IPS DF 4.7 (cell line): ENCODE measurements around the gene UBE2M.
"Not testable (repeated sequence)": the region's sequence is repeated elsewhere in the genome, so short reads cannot be mapped to it uniquely, and the experiment has no call there.

Source experiments
- DNase-seq: peaks from one replicate; pipeline ENCODE4 v3.0.0-alpha.2; 2013; ENCODE audit warnings: low spot score; ENCODE audit errors: extremely low read depth

The UBE2M gene

GRCh38 chr19:58558066-58558622 is at the start of gene UBE2M:
TSS of gene UBE2M (minus strand) at chr19:58558611. CDS start at chr19:58558381, 230 bp downstream.
- DNase-seq: no peak

DNA sequence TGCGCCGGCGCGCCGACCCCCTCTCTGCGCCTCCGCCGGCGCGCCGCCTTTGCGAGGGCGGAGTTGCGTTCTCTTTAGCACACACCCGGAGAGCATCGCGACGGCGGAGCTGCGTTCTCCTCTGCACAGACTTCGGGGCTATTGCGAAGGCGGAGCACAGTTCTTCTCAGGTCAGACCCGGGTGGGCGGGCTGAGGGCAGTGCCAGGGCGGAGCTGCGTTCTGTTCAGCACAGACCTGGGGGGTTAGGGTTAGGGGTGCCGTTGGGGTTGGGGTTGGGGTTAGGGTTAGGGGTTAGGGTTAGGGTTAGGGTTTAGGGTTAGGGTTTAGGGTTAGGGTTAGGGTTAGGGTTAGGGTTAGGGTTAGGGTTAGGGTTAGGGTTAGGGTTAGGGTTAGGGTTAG is 48.8 kb upstream of the UBE2M start:
- not testable (repeated sequence) for DNase-seq

- DNase-seq: not testable (repeated sequence)
Measured at GRCh38 chr19:58606251-58606896, 48.0 kb upstream of the UBE2M start.

GRCh38 chr19:58586133-58586765 is 27.8 kb upstream of the UBE2M start:
- no peak for DNase-seq

- no peak for DNase-seq
Measured at GRCh38 chr19:58585442-58586132, 27.2 kb upstream of the UBE2M start.

GRCh38 chr19:58584498-58585441 is 26.4 kb upstream of the UBE2M start:
- no peak for DNase-seq

- DNase-seq: no peak
Measured at GRCh38 chr19:58582985-58583384, 24.6 kb upstream of the UBE2M start.

DNA sequence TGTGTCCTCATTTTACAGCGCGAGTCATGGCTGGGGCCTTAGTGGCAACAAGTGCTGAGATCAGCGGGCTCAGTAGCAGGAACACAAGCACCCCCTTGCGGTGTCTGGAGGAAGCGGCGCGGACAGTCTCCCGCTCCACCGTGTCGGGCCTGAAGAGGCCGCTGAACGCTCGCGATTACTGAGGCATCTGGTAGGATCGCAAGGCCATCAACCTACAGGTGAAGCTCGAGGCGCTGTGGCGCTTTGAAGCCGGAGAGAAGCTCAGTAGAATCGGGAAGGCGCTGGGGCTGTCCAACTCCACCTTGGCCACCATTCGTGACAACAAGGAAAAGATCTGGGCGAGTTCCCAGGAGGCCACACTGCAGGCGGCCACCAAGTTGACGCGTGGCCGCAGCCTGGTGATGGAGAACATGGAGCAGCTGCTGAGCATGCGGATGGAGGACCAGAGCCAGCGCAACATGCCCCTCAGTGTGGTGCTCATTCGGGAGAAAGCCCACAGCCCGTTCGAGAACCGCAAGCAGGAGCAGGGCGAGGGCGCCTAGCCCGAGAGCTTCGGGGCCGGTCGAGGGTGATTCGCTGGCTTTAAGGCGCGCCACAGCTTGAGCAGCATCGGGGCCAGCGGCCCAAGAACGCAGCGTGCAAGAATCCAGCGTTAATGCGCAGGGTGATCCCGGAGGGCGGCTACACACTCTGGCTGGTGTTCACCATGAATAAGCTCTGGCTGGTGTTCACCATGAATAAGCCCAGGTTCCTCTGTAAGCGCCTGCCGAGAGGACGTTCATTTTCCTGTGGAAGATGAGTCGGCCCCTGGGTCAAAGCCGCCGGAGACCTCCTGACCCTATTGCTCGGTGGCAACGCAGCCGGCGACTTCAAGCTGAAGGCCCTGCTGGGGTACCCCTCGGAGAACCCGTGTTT is 23.1 kb upstream of the UBE2M start:
- no peak for DNase-seq

- DNase-seq: no peak
Measured at GRCh38 chr19:58579473-58580142, 21.2 kb upstream of the UBE2M start.

DNA sequence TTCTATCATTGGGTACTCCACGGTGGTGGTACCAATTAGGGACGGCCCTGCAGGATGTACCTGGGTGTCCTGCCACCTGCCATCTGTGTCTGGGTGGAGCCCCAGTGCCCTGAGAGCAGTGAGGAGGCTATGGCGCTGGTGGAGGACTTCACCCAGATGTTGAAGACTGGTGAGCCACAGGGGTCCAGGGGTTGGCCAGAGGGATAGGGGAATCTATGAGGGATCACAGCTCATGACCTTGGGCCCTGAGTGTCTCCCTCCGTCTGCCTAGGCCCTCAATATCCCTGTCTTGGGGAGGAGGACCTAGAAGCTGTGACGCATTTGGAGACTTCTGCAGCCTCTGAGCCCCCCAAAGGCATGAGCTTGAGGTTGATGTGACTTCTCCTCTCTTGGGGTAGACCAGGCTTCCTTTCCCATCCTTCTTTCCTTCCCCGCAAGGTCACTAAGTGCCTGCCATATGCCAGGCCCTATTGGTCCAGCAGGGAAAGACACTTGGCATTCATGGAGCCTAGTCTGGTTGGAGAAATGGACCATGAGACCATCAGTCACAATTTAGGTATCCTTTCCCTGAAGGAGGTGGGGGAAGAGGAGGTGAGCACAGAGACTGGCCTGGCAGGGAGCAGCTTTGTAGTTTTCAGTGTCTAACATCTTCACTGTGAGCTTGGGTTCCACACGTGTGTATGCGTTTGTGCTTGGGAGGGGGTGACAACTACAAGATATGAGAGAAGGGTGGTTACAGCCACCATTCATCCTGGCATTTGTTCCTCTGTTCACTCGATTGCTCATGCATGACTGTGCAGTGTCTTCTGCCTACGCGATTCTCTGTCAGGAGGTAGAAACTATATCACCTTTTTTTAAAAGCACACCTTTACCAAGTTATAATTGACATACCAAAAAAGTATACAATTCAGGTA is 19.9 kb upstream of the UBE2M start:
- no peak for DNase-seq

DNA sequence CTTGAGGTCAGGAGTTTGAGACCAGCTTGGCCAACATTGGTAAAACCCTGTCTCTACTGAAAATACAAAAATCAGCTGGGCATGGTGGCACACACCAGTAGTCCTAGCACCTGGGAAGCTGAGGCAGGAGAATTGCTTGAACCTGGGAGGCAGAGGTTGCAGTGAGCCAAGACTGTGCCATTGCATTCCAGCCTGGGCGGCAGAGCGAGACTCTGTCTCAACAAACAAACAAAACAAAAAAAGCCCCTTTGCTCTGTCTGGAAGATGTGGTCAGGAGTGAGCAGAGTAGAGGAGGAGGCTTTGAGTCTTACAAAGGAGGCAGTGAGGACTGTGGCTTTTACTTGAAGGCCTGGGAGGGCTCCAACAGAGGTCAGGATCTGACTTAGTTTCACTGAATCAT is 19.2 kb upstream of the UBE2M start:
- DNase-seq: not testable (repeated sequence)

- DNase-seq: no peak
Measured at GRCh38 chr19:58575183-58576041, 17.0 kb upstream of the UBE2M start.

- DNase-seq: no peak
Measured at GRCh38 chr19:58573658-58574164, 15.3 kb upstream of the UBE2M start.

DNA sequence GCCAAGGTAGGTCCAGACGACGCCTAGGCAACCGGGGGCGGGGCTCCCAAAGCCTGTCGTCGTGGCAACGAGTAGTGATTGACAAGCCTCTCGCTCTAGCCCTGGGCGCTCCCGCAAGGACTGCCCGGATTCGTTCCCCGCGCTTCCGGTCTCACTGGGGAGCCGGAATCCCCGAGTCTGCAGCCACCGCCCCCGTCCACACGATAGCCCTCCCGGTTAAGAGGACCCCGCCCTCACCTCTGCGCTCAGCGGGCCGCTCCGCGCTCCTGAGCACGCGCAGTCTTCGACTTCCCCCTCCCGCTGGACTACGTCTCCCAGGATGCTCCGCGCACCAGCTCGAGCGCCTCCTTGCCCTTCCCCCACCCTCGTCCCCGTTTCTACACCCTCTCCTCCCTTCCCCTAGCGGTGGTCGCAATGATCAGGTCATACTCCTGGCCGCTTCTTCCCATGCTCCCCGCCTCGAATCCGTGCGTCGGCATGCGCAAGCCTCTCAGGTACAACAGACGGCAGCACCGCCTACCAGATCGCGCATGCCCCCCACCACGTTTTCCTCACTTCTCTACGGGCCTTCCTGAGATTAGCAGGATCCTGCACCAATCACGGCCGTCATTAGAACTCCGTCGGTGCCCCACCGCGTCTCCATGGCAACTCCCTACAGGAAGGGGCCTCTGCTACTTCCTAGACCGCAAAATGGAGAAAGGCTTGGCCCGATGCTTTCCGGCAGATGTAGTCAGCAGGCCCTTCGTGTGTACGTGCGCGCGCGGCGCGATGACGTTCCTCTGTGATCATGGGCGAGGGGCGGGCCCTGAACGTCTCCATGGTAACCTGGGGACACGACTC is 14.6 kb upstream of the UBE2M start, which contains the start of gene MZF1:
Gene MZF1, minus strand, starts transcription at position 518 of the 840 bp plus-strand sequence. CDS start 1,946 bp downstream, outside the sequence.
- DNase-seq: no peak

- no peak for DNase-seq
Measured at GRCh38 chr19:58572026-58572817, 13.8 kb upstream of the UBE2M start.
